K562 (cell line): ENCODE data around the gene SLC17A2. TPM values are rescaled to one million over a fixed set of nuclear protein-coding genes. Genes with fewer than 3 reads are reported as not detected.

ENCODE experiments used
- ATF7 ChIP-seq: fragments of 450-650 bp; IDR thresholded peaks from 2 replicates; pipeline ENCODE4 v1.7.1; 2014; ENCODE audit warnings: mild to moderate bottlenecking, moderate library complexity
- BACH1 ChIP-seq: fragments of 200-800 bp; sonication (Bioruptor generic); IDR thresholded peaks from 2 replicates; pipeline ENCODE4 v1.6.1; 2016; ENCODE audit warnings: missing genetic modification characterization, missing compliant biosample characterization
- CBFA2T3 ChIP-seq: fragments of 450-650 bp; IDR thresholded peaks from 2 replicates; pipeline ENCODE4 v1.6.1; 2017
- CEBPB ChIP-seq: fragments of 450-650 bp; IDR thresholded peaks from 2 replicates; pipeline ENCODE4 v1.6.1; 2016; ENCODE audit warnings: missing genetic modification characterization, missing compliant biosample characterization
- CEBPG ChIP-seq, 3 experiments: fragments of 200-800 bp in 1 of 3; sonication (Bioruptor generic) in 1 of 3; sonication (generic) in 1 of 3; formaldehyde crosslinking in 1 of 3; IDR thresholded peaks in 2 of 3; conservative IDR thresholded peaks in 1 of 3; 2 replicates each; pipeline versions ENCODE4 v1.6.1 to v1.8.0; 2016 to 2022; ENCODE audit warnings: missing compliant biosample characterization in 2 of 3, missing genetic modification characterization in 2 of 3, mild to moderate bottlenecking in 1 of 3, missing genetic modification reagents in 1 of 3
- CREM ChIP-seq: IDR thresholded peaks from 2 replicates; pipeline ENCODE4 v1.6.1; 2014; ENCODE audit warnings: antibody characterized with exemption, low read depth
- CTBP1 ChIP-seq: fragments of 450-650 bp; IDR thresholded peaks from 2 replicates; pipeline ENCODE4 v1.6.1; 2016; ENCODE audit warnings: borderline replicate concordance
- E2F4 ChIP-seq: sonication (generic); formaldehyde crosslinking; IDR thresholded peaks from 2 replicates; pipeline ENCODE4 v1.8.0; 2022; ENCODE audit warnings: mild to moderate bottlenecking, low read depth, missing genetic modification reagents
- FOS ChIP-seq: IDR thresholded peaks from 3 replicates; pipeline ENCODE4 v1.6.1; 2011; ENCODE audit not compliant: insufficient read length; ENCODE audit errors: extremely low read depth
- GTF2F1 ChIP-seq: IDR thresholded peaks from 2 replicates; pipeline ENCODE4 v1.6.1; 2011; ENCODE audit warnings: low read depth, low read length, improper control_type of control experiment
- HDAC6 ChIP-seq: IDR thresholded peaks from 2 replicates; pipeline ENCODE4 v1.6.1; 2012; ENCODE audit warnings: low read depth, mild to moderate bottlenecking, control low read depth, inconsistent platforms, low read length, moderate library complexity
- HES1 ChIP-seq: fragments of 450-650 bp; IDR thresholded peaks from 2 replicates; pipeline ENCODE4 v1.6.1; 2016; ENCODE audit warnings: low read depth, mild to moderate bottlenecking, moderate library complexity
- HMBOX1 ChIP-seq: sonication (generic); IDR thresholded peaks from 2 replicates; pipeline ENCODE4 v1.6.1; 2016
- HMG20A ChIP-seq: fragments of 450-650 bp; formaldehyde crosslinking; conservative IDR thresholded peaks from 2 replicates; pipeline ENCODE4 v1.4.0; 2020; ENCODE audit warnings: mild to moderate bottlenecking, mixed read lengths
- MNT ChIP-seq, 2 experiments: fragments of 450-650 bp; conservative IDR thresholded peaks; 2 replicates each; pipeline ENCODE4 v1.6.1; 2017; ENCODE audit warnings: mild to moderate bottlenecking in 2 of 2, moderate library complexity in 2 of 2
- NCOA1 ChIP-seq: fragments of 450-650 bp; IDR thresholded peaks from 2 replicates; pipeline ENCODE4 v1.6.1; 2016; ENCODE audit warnings: low read depth
- NFYB ChIP-seq: IDR thresholded peaks from 2 replicates; pipeline ENCODE4 v1.6.1; 2011; ENCODE audit warnings: mild to moderate bottlenecking, moderate library complexity; ENCODE audit not compliant: insufficient read length; ENCODE audit errors: extremely low read depth
- POLR2AphosphoS5 ChIP-seq: IDR thresholded peaks from 2 replicates; pipeline ENCODE4 v1.6.1; 2011; ENCODE audit warnings: mild to moderate bottlenecking, low read depth, low read length, moderate library complexity; ENCODE audit not compliant: control insufficient read depth, insufficient read depth
- POLR2B ChIP-seq: fragments of 450-650 bp; IDR thresholded peaks from 2 replicates; pipeline ENCODE4 v1.6.1; 2018; ENCODE audit warnings: low read depth; ENCODE audit not compliant: partially characterized antibody
- SMC3 ChIP-seq: conservative IDR thresholded peaks from 2 replicates; pipeline ENCODE4 v1.6.1; 2011; ENCODE audit warnings: low read depth, low read length, improper control_type of control experiment; ENCODE audit not compliant: insufficient read depth
- ZEB2 ChIP-seq: fragments of 450-650 bp; IDR thresholded peaks from 2 replicates; pipeline ENCODE4 v1.6.1; 2016
- ZNF121 ChIP-seq: sonication (generic); formaldehyde crosslinking; conservative IDR thresholded peaks from 2 replicates; pipeline ENCODE4 v1.8.0; 2022; ENCODE audit warnings: missing genetic modification reagents
- ZNF589 ChIP-seq: fragments of 200-800 bp; sonication (Bioruptor generic); IDR thresholded peaks from 2 replicates; pipeline ENCODE4 v1.6.1; 2016; ENCODE audit warnings: low read depth, missing genetic modification characterization, missing compliant biosample characterization
- ZNF75A ChIP-seq: fragments of 450-650 bp; formaldehyde crosslinking; IDR thresholded peaks from 2 replicates; pipeline ENCODE4 v1.4.0; 2020; ENCODE audit warnings: mild to moderate bottlenecking
- polyA plus RNA-seq, 8 experiments: library from polyadenylated mRNA; depleted of rRNA in 4 of 8; stranded (reverse) in 5 of 8; unstranded in 3 of 8; fragments of >200 nt; fragmentation: Nextera tagmentation in 2 of 8; fragmentation: Illumina TruSeq in 1 of 8; extraction: Ambion mirVana in 2 of 8; extraction: Trizol in 1 of 8; gene quantifications; 2 replicates each; pipeline versions ENCODE4 v1.2.1 to v1.2.3, GENCODE V29; 2011 to 2014; ENCODE audit warnings: inconsistent platforms in 1 of 8, missing spikeins in 1 of 8
- total RNA-seq, 7 experiments: library from RNA; depleted of rRNA in 6 of 7; stranded (reverse); fragments of >200 nt in 6 of 7; fragmentation: Illumina TruSeq in 2 of 7; extraction: Trizol in 2 of 7; gene quantifications; 2 replicates each; pipeline versions ENCODE4 v1.2.1 to v1.2.3, GENCODE V29; 2011 to 2021; ENCODE audit warnings: low replicate concordance in 1 of 7

The SLC17A2 gene
- total and polyA plus RNA-seq, 9 of the 15 experiments (the other 6 are each of a cell fraction or from before 2014, with no cell fraction given), result not detected

DNA sequence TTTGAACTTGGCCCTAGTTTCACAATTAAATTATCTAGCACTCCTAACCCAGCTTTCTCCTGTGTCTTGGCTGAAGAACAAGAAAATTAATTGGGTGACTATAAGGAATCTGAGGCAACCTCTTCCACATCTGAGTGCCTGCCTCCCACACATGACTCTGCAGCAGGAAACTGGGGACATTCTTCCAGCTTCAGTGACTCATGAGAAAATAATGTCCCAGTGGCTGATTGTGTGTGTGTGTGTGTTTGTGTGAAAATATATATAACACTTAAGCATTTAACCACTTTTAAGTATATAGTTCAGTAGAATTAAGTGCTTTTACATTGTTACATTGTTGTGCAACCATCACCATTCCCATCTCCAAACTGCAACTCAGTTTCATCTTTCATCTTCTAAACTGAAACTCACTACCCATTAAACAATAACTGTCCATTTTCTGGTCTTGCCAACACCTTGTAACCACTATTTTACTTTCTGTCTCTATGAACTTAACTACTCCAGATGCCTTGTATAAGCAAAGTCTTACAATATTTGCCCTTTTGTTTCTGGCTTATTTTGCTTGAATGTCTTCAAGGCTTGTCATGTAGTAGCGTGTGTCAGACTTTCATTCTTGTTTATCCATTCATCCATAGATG lies 40.8 kb upstream of the SLC17A2 start (continued):
- TF ChIP-seq CEBPB, result peak; percentile 92
- TF ChIP-seq ZNF121 (CRISPR knock-in tag), result no peak
- TF ChIP-seq E2F4 (CRISPR knock-in tag), result no peak
- TF ChIP-seq CREM, result peak; percentile 8; the same call in 1 of the 2 replicates
- peak; percentile 91 for TF ChIP-seq BACH1 (tag)
- peak; percentile 74; the same call in 1 of the 2 replicates for TF ChIP-seq ATF7
- TF ChIP-seq ZEB2, result 0 out of 2 replicates have a peak, but pooled peaks have one; percentile 25
- TF ChIP-seq ZNF75A (CRISPR knock-in tag), result no peak
- TF ChIP-seq MNT (conservative IDR thresholded peaks at IDR 0.05), result peak in 1 of 2 experiments; percentile 57; a peak in 2 of 4 replicates
- TF ChIP-seq GTF2F1, result no peak
- TF ChIP-seq CBFA2T3, result peak; percentile 66
- TF ChIP-seq NCOA1, result peak; percentile 54; the same call in 1 of the 2 replicates
- no peak for TF ChIP-seq POLR2B
- TF ChIP-seq ZNF589 (CRISPR knock-in tag), result no peak
- TF ChIP-seq FOS, result peak; percentile 61
- no peak for TF ChIP-seq NFYB
- no peak for TF ChIP-seq HDAC6
- 0 out of 2 replicates have a peak, but pooled peaks have one; percentile 24 for TF ChIP-seq HES1
- TF ChIP-seq SMC3, result no peak
- TF ChIP-seq POLR2AphosphoS5, result 0 out of 2 replicates have a peak, but pooled peaks have one; percentile 28
- TF ChIP-seq HMBOX1, result peak; percentile 77
- TF ChIP-seq HMG20A (CRISPR knock-in tag), result 0 out of 2 replicates have a peak, but pooled peaks have one; percentile 60
- TF ChIP-seq CTBP1, result peak; percentile 65; the same call in 1 of the 2 replicates
- TF ChIP-seq CEBPG (CRISPR knock-in tag; IDR thresholded peaks at IDR 0.05), result peak; percentile 81
- TF ChIP-seq CEBPG (tag; conservative IDR thresholded peaks at IDR 0.05 in 1 of 2, IDR thresholded peaks at IDR 0.05 in 1 of 2), result peak; percentile 89 to 91
